GM12892 (cell line): Measurements from ENCODE around the gene IL17REL.

ENCODE experiments used
- DNase-seq: peaks from one replicate; pipeline ENCODE4 v3.0.0; 2011; ENCODE audit not compliant: insufficient read length
- FAIRE-seq: peaks from 2 replicates; lab custom pipeline; 2011; peaks lifted over from hg19 to GRCh38; lab: Jason Lieb, UNC
- POLR2A ChIP-seq: IDR thresholded peaks from 2 replicates; pipeline ENCODE4 v1.6.1; 2011; ENCODE audit warnings: low read depth, low read length, control low read depth
- POLR2AphosphoS5 ChIP-seq: IDR thresholded peaks from 2 replicates; pipeline ENCODE4 v1.6.1; 2011; ENCODE audit warnings: low read depth, low read length, control low read depth
- TAF1 ChIP-seq: IDR thresholded peaks from 2 replicates; pipeline ENCODE4 v1.6.1; 2011; ENCODE audit warnings: low read depth, mild to moderate bottlenecking, control low read depth, low read length, borderline replicate concordance

Gene IL17REL

GRCh38 chr22:50015451-50016307, 3.1 kb upstream of the IL17REL start:
- TF ChIP-seq TAF1 (no peak), POLR2AphosphoS5 (no peak), POLR2A (no peak)
- FAIRE-seq: no peak
- DNase-seq: peak; percentile 29

GRCh38 chr22:50014655-50015401, 2.3 kb upstream of the IL17REL start:
- no peak for FAIRE-seq
- TF ChIP-seq POLR2AphosphoS5 (no peak), TAF1 (no peak), POLR2A (no peak)
- peak; percentile 23 for DNase-seq

GRCh38 chr22:50014053-50014501, 1.5 kb upstream of the IL17REL start:
- FAIRE-seq (no peak), DNase-seq (peak; percentile 27)
- TF ChIP-seq TAF1: no peak
- TF ChIP-seq POLR2AphosphoS5: no peak
- TF ChIP-seq POLR2A: no peak

DNA sequence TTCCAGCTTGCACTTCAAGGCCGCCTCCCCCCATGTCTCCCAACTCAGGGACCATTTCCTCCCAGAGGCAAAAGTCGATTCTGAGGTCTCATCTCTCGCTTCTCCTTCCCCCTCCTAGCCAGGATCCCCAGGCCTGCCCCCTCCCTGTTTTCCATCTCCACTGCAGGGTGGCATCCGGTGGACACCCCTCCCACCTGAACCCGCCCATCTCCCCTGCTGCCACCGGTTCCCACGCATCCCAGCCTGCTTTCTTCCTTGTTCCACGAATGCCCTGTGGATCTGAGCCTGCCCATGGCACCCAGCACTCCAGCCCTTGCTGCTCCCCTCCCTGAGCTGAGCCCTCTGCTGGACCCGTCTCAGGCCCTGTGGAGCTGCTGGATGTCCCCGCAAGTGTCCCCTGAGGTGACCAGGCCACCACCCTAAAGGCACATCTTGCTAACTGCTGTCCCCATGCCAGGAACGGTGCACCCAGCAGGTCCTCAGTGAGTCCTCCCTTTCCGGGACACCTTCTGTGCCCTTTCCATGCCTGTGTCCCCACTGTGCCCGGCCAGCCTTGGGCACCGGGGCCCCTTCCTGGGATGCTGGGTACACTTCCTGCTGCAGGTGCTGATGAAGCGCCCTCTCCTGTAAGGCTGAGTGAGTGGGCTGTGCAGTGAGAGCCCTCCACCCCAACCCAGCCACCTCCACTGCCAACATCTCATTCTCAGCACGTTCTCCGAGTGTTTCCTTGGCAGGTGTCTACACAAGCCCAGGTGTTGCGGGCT, 936 bp downstream of the IL17REL start:
- DNase-seq (peak; percentile 41), FAIRE-seq (peak; percentile 54)
- TF ChIP-seq POLR2A: no peak
- TF ChIP-seq POLR2AphosphoS5: no peak

- no peak for FAIRE-seq
- TF ChIP-seq POLR2A: 0 out of 2 replicates have a peak, but pooled peaks have one; percentile 10
- TF ChIP-seq TAF1: no peak
- TF ChIP-seq POLR2AphosphoS5: no peak
- DNase-seq: peak; percentile 72
Observed at GRCh38 chr22:50010676-50011446, 1.7 kb downstream of the IL17REL start.

DNA sequence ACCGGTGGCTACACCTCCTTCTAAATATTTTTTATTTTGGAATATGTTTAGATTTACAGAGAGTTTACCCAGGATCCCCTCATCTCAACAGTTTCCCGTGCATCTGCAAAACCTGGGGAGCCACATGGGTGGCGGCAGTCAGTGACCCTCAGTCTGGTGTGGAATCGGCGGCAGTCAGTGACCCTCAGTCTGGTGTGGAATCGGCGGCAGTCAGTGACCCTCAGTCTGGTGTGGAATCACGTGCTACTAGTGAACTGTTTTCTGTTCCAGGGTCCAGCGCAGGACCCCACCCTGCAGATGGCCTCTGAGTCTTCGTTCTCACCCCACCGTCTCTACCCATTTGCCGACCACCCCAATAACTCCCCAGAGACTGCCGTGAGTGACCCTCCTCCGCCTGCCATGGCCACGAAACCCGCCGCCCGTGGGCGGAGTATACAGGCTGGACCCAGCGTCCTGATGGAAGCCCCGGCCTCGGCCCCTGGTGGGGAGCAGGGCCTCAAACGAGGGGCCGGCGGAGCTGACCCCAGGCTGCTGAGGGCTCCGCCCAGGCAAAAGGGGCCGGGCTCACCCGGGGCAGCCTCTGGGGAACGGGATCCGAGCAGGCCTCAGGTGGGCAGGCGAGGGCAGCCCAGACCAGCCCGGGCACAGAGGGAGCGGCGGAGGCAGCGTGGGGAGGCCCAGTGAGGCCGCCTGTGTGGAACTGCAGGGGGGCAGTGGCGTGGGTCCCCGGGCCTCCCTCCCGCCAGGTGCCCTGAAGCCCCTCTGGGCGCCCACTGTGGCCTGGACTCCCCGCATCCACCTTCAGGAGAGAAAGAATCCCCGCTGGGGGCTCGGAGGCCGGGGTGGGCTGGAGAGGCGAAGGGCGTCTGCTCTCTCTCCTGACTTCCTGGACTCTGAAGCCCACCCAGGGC, 2.5 kb downstream of the IL17REL start:
- FAIRE-seq (peak; percentile 96), DNase-seq (peak; percentile 36)
- TF ChIP-seq TAF1 (no peak), POLR2A (0 out of 2 replicates have a peak, but pooled peaks have one; percentile 18), POLR2AphosphoS5 (no peak)

DNA sequence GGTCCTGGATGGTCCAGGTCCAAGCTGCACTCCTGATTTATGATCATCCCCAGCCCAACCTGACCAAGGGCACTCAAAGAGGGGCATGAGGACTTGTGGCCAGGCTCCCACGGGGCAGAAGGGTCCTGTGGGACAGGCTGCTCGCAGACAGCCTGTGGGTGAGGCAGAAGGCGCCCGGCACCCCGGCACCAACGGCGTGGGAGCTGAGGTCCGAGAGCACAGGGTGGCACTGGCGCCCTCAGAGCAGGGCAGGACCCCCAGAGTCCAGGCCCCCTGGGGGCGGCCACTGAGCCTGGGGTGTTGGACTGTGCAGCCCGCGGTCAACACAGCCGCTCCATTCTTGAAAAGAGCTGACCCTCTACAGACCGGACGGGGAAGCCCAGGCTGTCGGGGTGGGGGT, 3.3 kb downstream of the IL17REL start:
- DNase-seq (no peak), FAIRE-seq (no peak)
- TF ChIP-seq POLR2A (no peak), TAF1 (no peak)

DNA sequence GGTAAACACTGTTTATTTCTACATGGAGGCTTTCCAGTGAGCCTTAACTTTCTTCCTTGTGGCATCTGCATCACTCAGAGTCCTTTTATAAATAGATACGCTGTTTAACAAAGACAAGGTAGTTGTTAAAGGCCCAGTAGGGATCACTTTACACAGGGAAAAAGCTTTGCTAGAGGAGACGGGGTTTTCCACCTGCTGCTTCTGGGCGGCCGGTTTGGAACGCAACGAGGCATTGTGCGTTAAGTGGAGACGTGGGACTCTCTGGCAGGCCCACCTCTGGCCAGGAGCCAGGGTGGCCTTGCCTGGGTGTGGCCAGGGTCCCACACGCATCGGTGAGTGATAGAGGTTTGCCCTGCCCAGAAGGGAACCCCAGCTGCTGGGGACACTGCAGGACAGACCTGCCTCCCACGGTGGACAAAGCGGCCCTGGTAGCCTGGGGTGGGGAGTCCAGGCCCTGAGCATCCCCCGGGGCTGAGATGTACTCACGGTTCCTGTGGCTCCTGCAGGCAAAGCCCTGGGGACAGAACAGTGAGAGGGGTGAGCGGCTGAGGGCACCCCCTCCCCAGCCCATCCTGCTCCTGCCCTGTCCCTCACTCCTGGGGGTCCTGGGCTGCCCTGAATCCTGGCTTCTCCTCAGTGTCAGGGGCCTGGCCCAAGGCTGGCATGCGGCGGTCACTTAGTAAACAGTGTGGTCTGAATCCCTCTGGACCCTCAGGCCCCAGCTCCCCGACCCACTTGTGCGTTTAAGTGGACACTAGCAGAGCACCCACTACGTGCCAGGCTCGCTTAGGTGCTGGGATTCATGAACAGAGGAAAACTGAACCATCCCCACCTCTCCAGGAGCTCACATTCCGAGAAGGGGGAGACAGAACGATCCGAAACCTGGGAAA, 4.2 kb downstream of the IL17REL start:
- no peak for DNase-seq
- TF ChIP-seq POLR2AphosphoS5 (no peak), POLR2A (no peak), TAF1 (no peak)
- no peak for FAIRE-seq

DNA sequence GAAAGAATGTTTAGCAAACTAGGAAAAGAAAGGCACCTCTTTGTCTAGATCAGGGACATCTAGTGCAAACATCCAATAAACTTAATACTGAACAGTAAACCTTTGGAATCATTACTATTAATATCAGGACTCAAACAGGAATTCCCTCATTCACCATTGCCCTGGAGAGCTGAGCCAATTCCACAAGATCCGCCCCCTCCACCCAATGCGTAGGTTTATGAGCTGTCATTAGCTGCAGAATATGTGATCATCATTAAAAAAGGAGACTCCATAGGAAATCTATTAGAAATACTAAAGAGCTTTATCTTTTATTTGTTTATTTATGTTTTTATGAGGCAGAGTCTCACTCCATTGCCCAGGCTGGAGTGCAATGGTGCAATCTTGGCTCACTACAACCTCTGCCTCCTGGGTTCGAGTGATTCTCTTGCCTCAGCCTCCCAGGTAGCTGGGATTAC, 5.5 kb downstream of the IL17REL start:
- DNase-seq: no peak
- TF ChIP-seq POLR2A (no peak), TAF1 (no peak), POLR2AphosphoS5 (no peak)
- no peak for FAIRE-seq
